Myocyte (in vitro differentiated cells): ENCODE results near the gene CCDC57. TPM values are rescaled to one million over a fixed set of nuclear protein-coding genes. Genes with fewer than 3 reads are reported as not detected.

Source experiments
- DNase-seq: peaks from one replicate; pipeline ENCODE4 v3.0.0-alpha.2; 2012; ENCODE audit warnings: low read depth
- microRNA-seq: library from miRNA; unstranded; fragments of <30 nt; microRNA quantifications from one replicate; pipeline ENCODE4, GENCODE V29; 2016
- total RNA-seq: library from RNA; depleted of rRNA; stranded (reverse); fragments of >200 nt; gene quantifications from 2 replicates; pipeline ENCODE4 v1.2.3, GENCODE V29; 2014

Gene CCDC57
- total RNA-seq, 1 donor from 2014 or later, result 11.3 TPM

DNA sequence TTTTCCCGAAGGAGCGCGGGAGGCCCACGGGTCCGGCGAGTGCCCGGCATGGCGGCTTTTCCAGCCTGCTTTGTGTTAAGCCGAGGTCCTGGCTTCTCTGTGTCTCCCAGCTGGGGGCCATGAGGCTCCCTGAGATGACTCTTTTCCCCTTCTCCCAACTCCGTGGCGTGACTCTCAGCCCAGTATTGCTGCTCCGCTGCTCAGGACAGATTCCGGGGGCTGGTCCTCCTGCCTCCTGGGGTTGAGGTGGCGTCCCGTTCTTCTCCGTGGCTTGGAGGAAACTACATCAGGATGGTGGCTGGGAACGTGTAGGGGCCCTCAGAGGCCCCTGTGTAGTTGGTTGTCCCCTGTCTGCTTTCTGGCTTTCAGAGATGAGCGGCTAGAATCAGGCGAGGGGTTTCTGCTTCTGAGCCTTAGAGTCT lies 160.0 kb downstream of the CCDC57 start:
- DNase-seq, result no peak

DNA sequence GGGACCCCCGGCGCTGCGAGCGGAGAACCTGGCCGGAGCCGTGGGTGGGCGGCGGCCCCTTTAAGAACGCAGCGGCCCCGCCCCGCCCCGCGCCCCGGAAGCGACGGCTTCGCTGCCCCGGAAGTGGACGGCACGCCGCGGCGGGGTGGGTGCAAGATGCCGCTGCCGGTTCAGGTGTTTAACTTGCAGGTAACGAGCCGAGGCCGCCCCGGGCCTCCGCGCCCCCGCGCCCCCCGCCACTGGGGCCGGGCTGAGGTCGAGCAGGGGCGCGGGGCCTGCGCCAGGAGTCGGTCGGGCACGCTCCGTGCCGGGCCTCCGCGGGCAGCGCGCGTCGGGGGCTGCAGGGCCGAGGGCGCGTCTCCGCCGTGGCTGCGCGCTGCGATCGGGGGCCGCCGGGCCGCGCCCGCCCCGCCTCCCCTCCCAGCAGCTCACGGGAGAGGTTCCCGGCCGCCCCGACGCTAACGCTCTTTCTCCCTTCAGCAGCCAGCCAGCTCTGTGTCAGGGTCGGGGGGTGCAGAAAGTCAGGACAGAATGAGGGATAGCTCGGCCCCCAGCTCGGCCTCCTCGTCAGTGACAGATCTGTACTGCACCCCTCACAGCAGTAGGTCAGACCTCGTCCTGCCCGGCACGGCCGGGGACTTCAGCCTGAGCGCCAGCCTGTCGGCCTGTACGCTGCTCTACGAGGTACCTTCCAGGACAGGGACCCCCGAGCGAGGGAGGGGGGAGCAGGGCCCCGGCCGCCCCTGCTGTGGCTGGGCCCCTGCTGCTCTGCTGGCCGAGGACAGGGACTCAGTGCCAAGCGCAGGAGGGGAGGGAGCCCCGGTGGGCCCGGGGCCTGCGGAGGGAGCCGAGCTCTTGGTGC lies 160.6 kb downstream of the CCDC57 start, which contains the start of the genes GPS1 and RFNG:
GPS1 (plus strand) TSS at position 123 of the 862 bp plus-strand sequence; CDS start at position 157, 34 bp downstream.
RFNG (minus strand) TSS at position 36 of the 862 bp plus-strand sequence. CDS start 45 bp downstream, outside the sequence.
- DNase-seq, result peak; percentile 56

Small RNA genes lying within 50 kb of the gene (microRNA-seq; reads per million reads assigned to microRNA genes)
- gene MIR6787, result 0.48 reads per million

Other genes with a start within 250 kb of the CCDC57 start
- 21.8 and 29.7 TPM in 2 replicates for gene ASPSCR1, start 235.2 kb downstream of the CCDC57 start, total RNA-seq
- 50.0 and 61.8 TPM in 2 replicates for gene CENPX, start 190.0 kb downstream of the CCDC57 start, total RNA-seq
- 9.4 and 10.5 TPM in 2 replicates for gene LRRC45, start 189.5 kb downstream of the CCDC57 start, total RNA-seq
- gene RAC3, start 181.2 kb downstream of the CCDC57 start, total RNA-seq, result 7.3 and 9.8 TPM in 2 replicates
- 99.4 and 105 TPM in 2 replicates for gene DCXR, start 175.1 kb downstream of the CCDC57 start, total RNA-seq
- 42.7 and 45.4 TPM in 2 replicates for gene RFNG, start 161.0 kb downstream of the CCDC57 start, total RNA-seq
- 121 and 122 TPM in 2 replicates for gene GPS1, start 160.9 kb downstream of the CCDC57 start, total RNA-seq
- 97.1 and 109 TPM in 2 replicates for gene DUS1L, start 147.0 kb downstream of the CCDC57 start, total RNA-seq
- 78.4 and 97.9 TPM in 2 replicates for gene FASN, start 114.6 kb downstream of the CCDC57 start, total RNA-seq
- 94.9 and 164 TPM in 2 replicates for gene SLC16A3, start 16.2 kb upstream of the CCDC57 start, total RNA-seq
- gene CSNK1D, start 60.9 kb upstream of the CCDC57 start, total RNA-seq, result 29.0 and 37.1 TPM in 2 replicates
- gene CD7, start 104.8 kb upstream of the CCDC57 start, total RNA-seq, result 1.4 TPM in 1 of 2 replicates, not detected in the other
- 65.8 and 76.1 TPM in 2 replicates for gene SECTM1, start 120.9 kb upstream of the CCDC57 start, total RNA-seq
- 0.80 and 1.1 TPM in 2 replicates for gene TEX19, start 146.4 kb upstream of the CCDC57 start, total RNA-seq
- 29.1 and 60.3 TPM in 2 replicates for gene UTS2R, start 158.9 kb upstream of the CCDC57 start, total RNA-seq
- gene HEXD, start 205.5 kb upstream of the CCDC57 start, total RNA-seq, result 30.2 and 41.8 TPM in 2 replicates
- 37.4 and 53.4 TPM in 2 replicates for gene OGFOD3, start 205.7 kb upstream of the CCDC57 start, total RNA-seq
- 59.0 and 62.2 TPM in 2 replicates for gene CYBC1, start 237.9 kb upstream of the CCDC57 start, total RNA-seq
- gene NARF, start 245.9 kb upstream of the CCDC57 start, total RNA-seq, result 55.4 and 66.1 TPM in 2 replicates